Epithelial cell of proximal tubule (primary cell): Measurements from ENCODE around the gene VIM. TPM values are rescaled to one million over a fixed set of nuclear protein-coding genes. Genes with fewer than 3 reads are reported as not detected.
A peak's percentile ranks its signal among the peaks of the same experiment; 100 is the strongest.
"Not testable (repeated sequence)": the region's sequence is repeated elsewhere in the genome, so short reads cannot be mapped to it uniquely, and the experiment has no call there.

Experiments
- DNase-seq: peaks from one replicate; pipeline ENCODE4 v3.0.0-alpha.2; 2011; ENCODE audit warnings: low read depth
- H3K4me3 ChIP-seq: 2 replicates; pipeline ENCODE4 v1.5.1; 2011; ENCODE audit warnings: low read depth, mild to moderate bottlenecking, low read length
- CTCF ChIP-seq: conservative IDR thresholded peaks from 2 replicates; pipeline ENCODE4 v1.5.1; 2012; ENCODE audit warnings: low read depth, mild to moderate bottlenecking, low read length
- total RNA-seq: library from RNA; depleted of rRNA; stranded (reverse); fragments of >200 nt; gene quantifications from 2 replicates; pipeline ENCODE4 v1.2.3, GENCODE V29; 2015

The VIM gene
- total RNA-seq, 1 donor from 2014 or later: 4,845 TPM

GRCh38 chr10:17250736-17251135 is 22.7 kb downstream of the VIM start:
- DNase-seq: no peak
- no peak for TF ChIP-seq CTCF
- no peak overlapping the region for H3K4me3 ChIP-seq

- not testable (repeated sequence) for DNase-seq, H3K4me3 ChIP-seq
These were observed 26.6 kb downstream of the VIM start for GRCh38 chr10:17254543-17255050.

- H3K4me3 ChIP-seq: no peak overlapping the region
- no peak for TF ChIP-seq CTCF
- DNase-seq: no peak
These were observed 27.5 kb downstream of the VIM start for GRCh38 chr10:17255512-17255911.

- DNase-seq: no peak
- no peak for TF ChIP-seq CTCF
- H3K4me3 ChIP-seq: no peak overlapping the region
These were observed 28.0 kb downstream of the VIM start for GRCh38 chr10:17256051-17256450.

GRCh38 chr10:17256627-17257026 is 28.6 kb downstream of the VIM start:
- no peak for DNase-seq
- no peak overlapping the region for H3K4me3 ChIP-seq
- no peak for TF ChIP-seq CTCF

- DNase-seq: peak; percentile 18
- peak overlapping the region; percentile 17 for H3K4me3 ChIP-seq
- peak; percentile 90 for TF ChIP-seq CTCF
These were observed 29.7 kb downstream of the VIM start for GRCh38 chr10:17257466-17258321.

GRCh38 chr10:17262502-17262901 is 34.5 kb downstream of the VIM start:
- no peak for DNase-seq
- H3K4me3 ChIP-seq: no peak overlapping the region
- TF ChIP-seq CTCF: no peak
